Esophagus squamous epithelium (tissue), 5 donors: ENCODE data around the gene CANX. TPM values are rescaled to one million over a fixed set of nuclear protein-coding genes. Genes with fewer than 3 reads are reported as not detected.

Source experiments
- DNase-seq: peaks from one replicate; lab custom pipeline; 2025; lab: John Stamatoyannopoulos, UW
- H3K27ac ChIP-seq, 4 donors: fragments of 200-600 bp; sonication (generic); one replicate each; pipeline ENCODE4 v1.5.1; 2016 to 2019; ENCODE audit warnings: mild to moderate bottlenecking in 1 of 4
- H3K27me3 ChIP-seq, 4 donors: fragments of 200-600 bp; sonication (generic); 1 replicate in 3 of 4; 2 replicates in 1 of 4; pipeline versions ENCODE4 v1.5.1 to v1.6.0; 2017 to 2021; ENCODE audit warnings: antibody characterized with exemption in 1 of 4
- H3K36me3 ChIP-seq, 3 donors: fragments of 200-600 bp; sonication (generic); one replicate each; pipeline ENCODE4 v1.5.1; 2016 to 2019
- H3K4me1 ChIP-seq, 3 donors: fragments of 200-600 bp; sonication (generic); one replicate each; pipeline ENCODE4 v1.5.1; 2017 to 2019
- H3K4me3 ChIP-seq, 4 donors: fragments of 200-600 bp; sonication (generic); 1 replicate in 3 of 4; 2 replicates in 1 of 4; pipeline ENCODE4 v1.5.1; 2016 to 2019; ENCODE audit warnings: mild to moderate bottlenecking in 2 of 4, moderate library complexity in 1 of 4
- H3K9me3 ChIP-seq, 3 donors: fragments of 200-600 bp; sonication (generic); one replicate each; pipeline ENCODE4 v1.5.1; 2016 to 2019
- CTCF ChIP-seq, 6 experiments: fragments of 450-650 bp in 4 of 6; fragments of 200-600 bp in 2 of 6; sonication (generic) in 2 of 6; IDR thresholded peaks; one replicate each; pipeline ENCODE4 v1.5.1; 2016 to 2019; ENCODE audit warnings: antibody characterized with exemption in 6 of 6, mild to moderate bottlenecking in 4 of 6, moderate library complexity in 4 of 6
- POLR2A ChIP-seq, 4 donors: fragments of 450-650 bp; IDR thresholded peaks; one replicate each; pipeline ENCODE4 v1.6.1; 2017; ENCODE audit warnings: antibody characterized with exemption in 4 of 4, mild to moderate bottlenecking in 4 of 4, moderate library complexity in 3 of 4
- WGBS, 2 donors: methylation state at CpG; one replicate each; pipeline ENCODE4 v1.1.5; 2018; 5-methylcytosine and 5-hydroxymethylcytosine counted together
- intact Hi-C: fragments of 100-400 bp; cut with DNase I; formaldehyde crosslinking; loops from one replicate; pipeline ENCODE4 v1.15.0; 2022
- total RNA-seq, 4 donors: library from RNA; depleted of rRNA; stranded (reverse); fragments of >200 nt; gene quantifications; one replicate each; pipeline ENCODE4 v1.1.0, GENCODE V29; 2016
- donor health status: DM: yes; HTN: yes; CAD: no.

Gene CANX
- total RNA-seq, 4 donors from 2014 or later, result 200 to 321 (median 252) TPM

- TF ChIP-seq CTCF (IDR thresholded peaks at IDR 0.05) (no peak), POLR2A (IDR thresholded peaks at IDR 0.05) (no peak)
- H3K9me3 ChIP-seq, result no peaks in the 10 kb centered on the region
- peaks cover 0 to 29% (median 0%) of the 10 kb centered on the region in 3 donors for H3K36me3 ChIP-seq
These were observed 48.1 kb downstream of the CANX start for GRCh38 chr5:179746872-179747271.

DNA sequence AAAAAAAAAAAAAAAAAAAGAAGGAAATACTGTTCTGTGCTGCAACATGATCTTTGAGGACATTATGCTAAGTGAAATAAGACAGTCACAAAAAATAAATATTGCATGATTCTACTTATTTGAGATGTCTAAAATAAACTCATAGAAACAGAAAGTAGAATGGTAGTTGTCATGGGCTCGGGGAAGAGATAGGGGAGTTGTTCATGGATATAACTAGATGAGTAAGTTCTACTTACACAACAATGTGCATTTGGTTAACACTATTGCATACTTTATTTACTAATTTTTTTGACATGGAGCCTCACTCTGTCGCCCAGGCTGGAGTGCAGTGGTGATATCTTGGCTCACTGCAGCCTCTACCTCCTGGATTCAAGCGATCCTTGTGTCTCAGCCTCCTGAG lies 49.0 kb downstream of the CANX start:
- Histone ChIP-seq H3K36me3 (peaks cover 0 to 29% (median 0%) of the 10 kb centered on the region in 3 donors), H3K4me3 (no peak overlapping the region), H3K27me3 (no peaks in the 10 kb centered on the region), H3K9me3 (no peaks in the 10 kb centered on the region), H3K4me1 (peaks cover 0 to 9% (median 0%) of the 10 kb centered on the region in 3 donors), H3K27ac (no peak overlapping the region)
- no peak for DNase-seq
- no peak for TF ChIP-seq CTCF (IDR thresholded peaks at IDR 0.05)
- intact Hi-C loops, result no loop called here
- WGBS, 2 donors, result 82 to 90% methylated on average over 3 of the region's 3 CpGs

More at GRCh38 chr5:179746872-179747271, 48.1 kb downstream of the CANX start:
- no peak overlapping the region for H3K4me3 ChIP-seq
- H3K27ac ChIP-seq, result no peak overlapping the region
- DNase-seq, result no peak
- H3K4me1 ChIP-seq, result peaks cover 0 to 16% (median 0%) of the 10 kb centered on the region in 3 donors
- intact Hi-C loops, result no loop called here
- no peaks in the 10 kb centered on the region for H3K27me3 ChIP-seq
- 75 to 94% methylated on average over 2 of the region's 2 CpGs for WGBS, 2 donors

DNA sequence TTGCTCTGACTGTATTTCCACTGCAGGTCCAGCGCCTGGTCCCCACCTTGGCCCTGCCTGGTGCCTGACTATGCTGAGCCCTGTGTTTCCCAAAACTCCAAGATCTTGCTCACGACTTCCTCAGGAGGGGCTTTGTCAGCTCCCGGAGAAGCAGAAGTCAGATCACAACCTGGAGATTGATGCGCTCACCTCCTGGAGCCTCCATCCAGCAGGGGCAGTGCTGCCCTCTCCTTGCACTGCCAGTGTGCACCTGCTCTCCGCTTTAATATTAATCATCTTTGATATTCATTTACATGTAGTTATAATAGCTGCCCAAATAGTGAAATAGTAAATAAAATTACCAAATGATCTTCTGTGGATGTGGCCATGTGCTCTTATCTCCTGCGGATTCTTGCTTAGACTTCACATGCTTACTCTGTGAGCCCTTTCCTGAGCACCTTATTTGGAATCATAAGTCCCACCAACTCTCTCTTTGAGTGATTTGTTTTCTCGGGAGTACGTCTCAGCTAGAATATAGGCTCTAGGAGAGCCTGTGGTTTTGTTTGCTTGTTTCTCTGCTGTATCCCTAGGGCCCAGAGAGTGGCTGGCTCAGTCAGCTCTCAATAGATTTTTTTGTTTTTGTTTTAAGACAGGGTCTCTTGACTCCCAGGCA lies 51.2 kb downstream of the CANX start:
- Histone ChIP-seq H3K36me3 (peaks cover 0 to 29% (median 0%) of the 10 kb centered on the region in 3 donors), H3K27me3 (no peaks in the 10 kb centered on the region), H3K4me1 (peaks cover 0 to 21% (median 3%) of the 10 kb centered on the region in 3 donors), H3K27ac (no peak overlapping the region), H3K9me3 (no peaks in the 10 kb centered on the region), H3K4me3 (no peak overlapping the region)
- intact Hi-C loops, result no loop called here
- TF ChIP-seq CTCF (IDR thresholded peaks at IDR 0.05) (no peak), POLR2A (IDR thresholded peaks at IDR 0.05) (no peak)
- WGBS, 2 donors, result 75 to 79% methylated on average over 8 of the region's 8 CpGs
- no peak for DNase-seq

GRCh38 chr5:179753971-179754370 lies 55.2 kb downstream of the CANX start:
- 81 to 93% methylated on average over 4 to 5 of the region's 5 CpGs for WGBS, 2 donors
- DNase-seq, result no peak
- Histone ChIP-seq H3K9me3 (no peaks in the 10 kb centered on the region), H3K36me3 (peaks cover 0 to 28% (median 0%) of the 10 kb centered on the region in 3 donors), H3K27me3 (no peaks in the 10 kb centered on the region), H3K4me1 (peaks cover 0 to 18% (median 3%) of the 10 kb centered on the region in 3 donors), H3K27ac (no peak overlapping the region), H3K4me3 (no peak overlapping the region)
- intact Hi-C loops, result no loop called here
- TF ChIP-seq CTCF (IDR thresholded peaks at IDR 0.05) (no peak), POLR2A (IDR thresholded peaks at IDR 0.05) (no peak)

- Histone ChIP-seq H3K9me3 (no peaks in the 10 kb centered on the region), H3K4me1 (peaks cover 0 to 25% (median 3%) of the 10 kb centered on the region in 3 donors), H3K36me3 (peaks cover 0 to 17% (median 0%) of the 10 kb centered on the region in 3 donors), H3K27me3 (no peaks in the 10 kb centered on the region), H3K4me3 (no peak overlapping the region), H3K27ac (no peak overlapping the region)
- 57 to 76% methylated on average over 2 of the region's 2 CpGs for WGBS, 2 donors
- no peak for TF ChIP-seq POLR2A (IDR thresholded peaks at IDR 0.05)
- TF ChIP-seq CTCF (IDR thresholded peaks at IDR 0.05), result no peak
- DNase-seq, result no peak
- intact Hi-C loops, result no loop called here
These were observed 56.3 kb downstream of the CANX start for GRCh38 chr5:179755022-179755421.
